GM12873 (cell line): ENCODE results near the gene FAIM.

Experiments used
- CTCF ChIP-seq: IDR thresholded peaks from 2 replicates; pipeline ENCODE4 v1.5.1; 2012; ENCODE audit warnings: low read depth, mild to moderate bottlenecking, moderate library complexity, low read length, control low read depth; ENCODE audit not compliant: insufficient read depth; ENCODE audit errors: missing control alignments

The FAIM gene

GRCh38 chr3:138629526-138629925 lies 21.0 kb downstream of the FAIM start:
- TF ChIP-seq CTCF: no peak

GRCh38 chr3:138638641-138639040 lies 30.1 kb downstream of the FAIM start:
- no peak for TF ChIP-seq CTCF

GRCh38 chr3:138640537-138640936 lies 32.0 kb downstream of the FAIM start:
- TF ChIP-seq CTCF: no peak

- TF ChIP-seq CTCF: no peak
Measured at GRCh38 chr3:138642226-138642926, 33.8 kb downstream of the FAIM start.

- TF ChIP-seq CTCF: no peak
Measured at GRCh38 chr3:138642927-138643253, 34.3 kb downstream of the FAIM start.

- TF ChIP-seq CTCF: no peak
Measured at GRCh38 chr3:138646008-138646407, 37.4 kb downstream of the FAIM start.

- TF ChIP-seq CTCF: no peak
Measured at GRCh38 chr3:138646513-138646912, 37.9 kb downstream of the FAIM start.

- no peak for TF ChIP-seq CTCF
Measured at GRCh38 chr3:138649134-138649533, 40.6 kb downstream of the FAIM start.
